Activated B cell treated with CpG ODN at 0.5 μM for 24 hours (primary cell): ENCODE results near the gene C22orf15. TPM values are rescaled to one million over a fixed set of nuclear protein-coding genes. Genes with fewer than 3 reads are reported as not detected.

ENCODE experiments used
- ATAC-seq: fragments of 200-7000 bp; cut with Tn5 transposase; one replicate; pipeline ENCODE4 v1.10.0; 2021; ENCODE audit warnings: low read depth, mild to moderate bottlenecking, moderate library complexity
- CTCF ChIA-PET: fragments of 350-600 bp; sonication (Branson Sonifier 250); formaldehyde crosslinking; loops from one replicate; lab custom pipeline; 2021; ENCODE audit warnings: antibody characterized with exemption; lab: Charles Lee
- POLR2A ChIA-PET: fragments of 350-600 bp; sonication (Branson Sonifier 250); formaldehyde crosslinking; loops from one replicate; lab custom pipeline; 2021; ENCODE audit warnings: antibody characterized with exemption; lab: Charles Lee
- DNase-seq: peaks from one replicate; pipeline ENCODE4 v3.0.0; 2022
- H3K27ac Mint-ChIP-seq: one replicate; pipeline ENCODE4 v1.8.0; 2020; ENCODE audit warnings: mixed read lengths
- H3K27me3 Mint-ChIP-seq: one replicate; pipeline ENCODE4 v1.8.0; 2021; ENCODE audit warnings: mixed read lengths
- H3K36me3 Mint-ChIP-seq: one replicate; pipeline ENCODE4 v1.8.0; 2021; ENCODE audit warnings: low read depth, mixed read lengths
- H3K4me1 Mint-ChIP-seq: one replicate; pipeline ENCODE4 v1.8.0; 2021; ENCODE audit warnings: mixed read lengths
- H3K4me3 Mint-ChIP-seq: one replicate; pipeline ENCODE4 v1.8.0; 2020; ENCODE audit warnings: mild to moderate bottlenecking, mixed read lengths
- H3K9me3 Mint-ChIP-seq: one replicate; pipeline ENCODE4 v1.8.0; 2020; ENCODE audit warnings: mixed read lengths
- intact Hi-C: fragments of 100-400 bp; cut with micrococcal nuclease; formaldehyde crosslinking; loops from one replicate; pipeline ENCODE4 v1.15.1; 2024
- total RNA-seq: library from RNA; stranded (reverse); gene quantifications from 2 replicates; pipeline ENCODE4 v1.2.3, GENCODE V29; 2022
- TF ChIP-seq, protein P1 (sequence below): fragments of 200-600 bp; IDR thresholded peaks from one replicate; pipeline ENCODE4 v1.8.0; 2022; ENCODE audit warnings: antibody characterized with exemption, mild to moderate bottlenecking

C22orf15 gene
- total RNA-seq, 1 donor from 2014 or later, result 0.31 TPM

DNA sequence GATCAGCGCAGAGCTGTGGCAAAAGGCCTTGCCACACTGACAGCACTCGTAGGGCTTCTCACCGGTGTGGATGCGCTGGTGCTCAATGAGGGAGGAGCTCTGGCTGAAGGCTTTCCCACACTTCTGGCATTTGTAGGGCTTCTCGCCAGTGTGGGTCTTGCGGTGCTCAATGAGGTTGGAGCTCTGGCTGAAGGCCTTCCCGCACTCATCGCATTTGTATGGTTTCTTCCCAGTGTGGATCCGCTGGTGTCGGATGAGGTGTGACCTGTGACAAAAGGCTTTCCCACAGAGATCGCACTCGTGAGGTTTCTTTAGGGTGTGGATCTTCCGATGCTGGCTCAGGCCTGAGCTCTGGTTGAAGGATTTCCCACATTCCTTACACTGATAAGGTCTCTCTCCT, 18.8 kb upstream of the C22orf15 start:
- peaks cover 4% of the 10 kb centered on the region for H3K9me3 Mint-ChIP-seq
- H3K27me3 Mint-ChIP-seq, result no peaks in the 10 kb centered on the region
- peaks cover 7% of the 10 kb centered on the region for H3K4me1 Mint-ChIP-seq
- DNase-seq, result no peak
- ChIA-PET CTCF (no interaction called here), POLR2A (interaction anchor here (0.5 kb wide), 1 partner anchor 55 kb away, joined by 4 read pairs; no protein-coding TSS in a partner anchor)
- TF ChIP-seq, protein P1, sequence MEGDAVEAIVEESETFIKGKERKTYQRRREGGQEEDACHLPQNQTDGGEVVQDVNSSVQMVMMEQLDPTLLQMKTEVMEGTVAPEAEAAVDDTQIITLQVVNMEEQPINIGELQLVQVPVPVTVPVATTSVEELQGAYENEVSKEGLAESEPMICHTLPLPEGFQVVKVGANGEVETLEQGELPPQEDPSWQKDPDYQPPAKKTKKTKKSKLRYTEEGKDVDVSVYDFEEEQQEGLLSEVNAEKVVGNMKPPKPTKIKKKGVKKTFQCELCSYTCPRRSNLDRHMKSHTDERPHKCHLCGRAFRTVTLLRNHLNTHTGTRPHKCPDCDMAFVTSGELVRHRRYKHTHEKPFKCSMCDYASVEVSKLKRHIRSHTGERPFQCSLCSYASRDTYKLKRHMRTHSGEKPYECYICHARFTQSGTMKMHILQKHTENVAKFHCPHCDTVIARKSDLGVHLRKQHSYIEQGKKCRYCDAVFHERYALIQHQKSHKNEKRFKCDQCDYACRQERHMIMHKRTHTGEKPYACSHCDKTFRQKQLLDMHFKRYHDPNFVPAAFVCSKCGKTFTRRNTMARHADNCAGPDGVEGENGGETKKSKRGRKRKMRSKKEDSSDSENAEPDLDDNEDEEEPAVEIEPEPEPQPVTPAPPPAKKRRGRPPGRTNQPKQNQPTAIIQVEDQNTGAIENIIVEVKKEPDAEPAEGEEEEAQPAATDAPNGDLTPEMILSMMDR, result no peak
- no peak for ATAC-seq
- H3K36me3 Mint-ChIP-seq, result peaks cover 22% of the 10 kb centered on the region
- intact Hi-C loops, result no loop called here
- no peak overlapping the region for H3K4me3 Mint-ChIP-seq
- H3K27ac Mint-ChIP-seq, result no peak overlapping the region

DNA sequence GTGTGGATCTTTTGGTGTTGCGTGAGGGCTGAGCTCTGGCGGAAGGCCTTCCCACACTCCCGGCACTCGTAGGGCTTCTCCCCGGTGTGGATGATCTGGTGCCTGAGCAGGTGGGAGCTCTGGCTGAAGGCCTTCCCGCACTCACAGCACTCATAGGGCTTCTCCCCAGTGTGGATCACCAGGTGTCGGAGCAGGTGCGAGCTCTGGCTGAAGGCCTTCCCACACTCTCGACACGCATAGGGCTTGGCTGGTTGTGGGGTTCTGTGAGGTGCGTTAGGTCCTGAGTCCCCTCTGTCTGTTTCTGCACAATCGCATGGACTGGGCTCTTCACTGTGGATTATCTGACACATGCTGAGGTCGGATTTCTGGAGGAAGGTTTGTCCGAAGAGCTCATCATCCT, 18.3 kb upstream of the C22orf15 start:
- Mint-ChIP-seq H3K27me3 (no peaks in the 10 kb centered on the region), H3K4me3 (no peak overlapping the region), H3K27ac (no peak overlapping the region), H3K4me1 (peaks cover 7% of the 10 kb centered on the region), H3K36me3 (peaks cover 22% of the 10 kb centered on the region), H3K9me3 (peaks cover 4% of the 10 kb centered on the region)
- ATAC-seq (no peak), DNase-seq (no peak)
- TF ChIP-seq, protein P1, result no peak
- intact Hi-C loops, result no loop called here
- POLR2A ChIA-PET, result interaction anchor here (0.5 to 0.6 kb wide), 2 partner anchors 13 to 54 kb away, joined by 4 to 7 read pairs; no protein-coding TSS in a partner anchor
- CTCF ChIA-PET, result no interaction called here

DNA sequence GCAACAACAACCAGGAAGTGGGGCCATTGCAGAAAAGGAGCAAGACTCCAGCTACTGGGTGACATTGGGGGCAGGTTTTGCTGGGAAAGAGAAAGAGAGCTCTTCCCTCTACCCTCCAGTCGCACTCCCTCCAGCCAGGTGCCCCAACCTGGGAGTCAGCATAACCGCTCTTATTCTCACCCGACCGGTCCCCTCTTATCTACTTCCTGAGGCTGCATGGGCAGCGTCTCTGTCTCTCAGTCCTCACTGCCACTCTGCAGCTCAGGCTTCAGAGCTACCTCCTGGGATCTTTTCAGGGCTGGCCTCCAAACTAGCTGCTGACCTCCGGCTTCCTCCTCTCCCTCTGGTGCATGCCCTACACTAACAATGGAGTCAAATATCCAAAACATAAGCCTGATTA, 17.0 kb upstream of the C22orf15 start:
- H3K36me3 Mint-ChIP-seq, result peaks cover 22% of the 10 kb centered on the region
- peaks cover 4% of the 10 kb centered on the region for H3K9me3 Mint-ChIP-seq
- H3K4me1 Mint-ChIP-seq, result peaks cover 19% of the 10 kb centered on the region
- no peaks in the 10 kb centered on the region for H3K27me3 Mint-ChIP-seq
- ChIA-PET POLR2A (no interaction called here), CTCF (no interaction called here)
- H3K4me3 Mint-ChIP-seq, result no peak overlapping the region
- no peak overlapping the region for H3K27ac Mint-ChIP-seq
- TF ChIP-seq, protein P1, result no peak
- intact Hi-C loops, result no loop called here
- no peak for ATAC-seq
- no peak for DNase-seq

DNA sequence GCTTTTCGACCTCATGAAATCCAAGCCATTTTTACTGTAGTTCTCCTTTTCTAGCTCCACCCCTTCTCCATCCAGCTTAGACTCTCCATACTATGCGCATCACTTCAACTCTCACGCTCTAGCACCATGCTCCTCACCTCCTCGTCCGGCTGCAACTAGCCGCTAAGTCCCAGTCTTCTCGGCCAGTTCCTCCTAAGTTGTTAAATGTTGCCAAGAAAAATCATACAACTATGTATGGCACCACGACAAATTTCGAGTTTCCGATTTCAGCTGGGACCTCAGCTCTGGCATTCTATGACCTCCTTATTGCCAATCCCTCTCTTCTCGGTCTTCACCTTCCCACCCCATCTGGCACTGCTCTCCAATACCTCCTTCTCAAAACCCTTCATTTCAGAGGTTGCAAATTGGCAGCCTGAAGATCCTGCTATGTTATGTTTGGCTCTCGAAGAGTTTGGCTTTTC, 12.9 kb upstream of the C22orf15 start:
- ChIA-PET POLR2A (interaction anchor here (0.7 to 10.8 kb wide), 7 partner anchors 11 to 108 kb away, joined by 3 to 229 read pairs (median 6); partner anchors contain the start of genes C22orf15, CHCHD10, MMP11 and SLC2A11), CTCF (no interaction called here)
- DNase-seq (no peak), ATAC-seq (no peak)
- H3K36me3 Mint-ChIP-seq, result peaks cover 3% of the 10 kb centered on the region
- H3K27ac Mint-ChIP-seq, result peak overlapping the region; percentile 83
- no peaks in the 10 kb centered on the region for H3K27me3 Mint-ChIP-seq
- H3K4me1 Mint-ChIP-seq, result peaks cover 56% of the 10 kb centered on the region
- intact Hi-C loops, result loop anchor here (10.0 kb wide), 1 partner anchor 685 kb away; no protein-coding TSS in a partner anchor
- TF ChIP-seq, protein P1, result no peak
- no peaks in the 10 kb centered on the region for H3K9me3 Mint-ChIP-seq
- H3K4me3 Mint-ChIP-seq, result peak overlapping the region; percentile 79

DNA sequence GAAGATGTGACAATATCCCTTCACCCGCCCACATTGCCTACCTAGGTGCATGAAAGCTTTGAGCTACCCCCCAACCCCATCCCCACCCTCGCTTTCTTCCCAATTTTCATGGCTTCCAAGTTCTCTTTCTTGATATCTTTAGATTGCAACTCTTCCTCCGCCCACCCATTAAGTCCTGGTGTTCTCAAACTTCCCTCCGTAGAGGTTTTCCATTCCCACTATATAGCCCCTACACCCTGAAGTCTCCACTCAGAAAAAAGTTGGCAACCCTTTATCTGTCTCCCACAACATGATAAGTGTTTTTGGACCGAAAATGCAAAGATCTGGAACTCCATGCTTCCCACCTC, 12.4 kb upstream of the C22orf15 start:
- POLR2A ChIA-PET, result interaction anchor here (0.6 to 10.8 kb wide), 14 partner anchors 11 to 144 kb away, joined by 3 to 229 read pairs (median 8); partner anchors contain the start of genes C22orf15, CHCHD10, MIF and MMP11
- intact Hi-C loops, result loop anchor here (10.0 kb wide), 1 partner anchor 684 kb away; no protein-coding TSS in a partner anchor
- Mint-ChIP-seq H3K36me3 (no peaks in the 10 kb centered on the region), H3K27me3 (no peaks in the 10 kb centered on the region), H3K27ac (peak overlapping the region; percentile 83), H3K4me1 (peaks cover 59% of the 10 kb centered on the region), H3K4me3 (peak overlapping the region; percentile 79), H3K9me3 (no peaks in the 10 kb centered on the region)
- TF ChIP-seq, protein P1, result no peak
- DNase-seq, result no peak
- no peak for ATAC-seq
- CTCF ChIA-PET, result interaction anchor here (0.9 kb wide), 2 partner anchors 16 to 55 kb away, joined by 3 read pairs; no protein-coding TSS in a partner anchor
